K562 (cell line): ENCODE measurements around the gene SORT1. TPM values are rescaled to one million over a fixed set of nuclear protein-coding genes. Genes with fewer than 3 reads are reported as not detected.
A peak's percentile ranks its signal among the peaks of the same experiment; 100 is the strongest.

Experiments used
- CBFA2T2 ChIP-seq: fragments of 450-650 bp; conservative IDR thresholded peaks from 2 replicates; pipeline ENCODE4 v1.6.1; 2017; ENCODE audit warnings: mild to moderate bottlenecking
- CBFA2T3 ChIP-seq: fragments of 450-650 bp; IDR thresholded peaks from 2 replicates; pipeline ENCODE4 v1.6.1; 2017
- CREBBP ChIP-seq: IDR thresholded peaks from one replicate; pipeline ENCODE4 v1.6.1; 2012; ENCODE audit warnings: low read depth, mild to moderate bottlenecking, control low read depth, inconsistent platforms, low read length
- EHMT2 ChIP-seq: fragments of 450-650 bp; IDR thresholded peaks from 2 replicates; pipeline ENCODE4 v1.6.1; 2018; ENCODE audit warnings: antibody characterized with exemption
- FOXP1 ChIP-seq: sonication (generic); formaldehyde crosslinking; IDR thresholded peaks from 2 replicates; pipeline ENCODE4 v1.8.0; 2022; ENCODE audit warnings: mild to moderate bottlenecking, missing genetic modification reagents
- JUN ChIP-seq, 2 experiments: sonication (generic) in 1 of 2; formaldehyde crosslinking in 1 of 2; IDR thresholded peaks; 2 replicates each; pipeline versions ENCODE4 v1.6.1 to v1.8.0; 2012 to 2022; ENCODE audit warnings: borderline replicate concordance in 2 of 2, mild to moderate bottlenecking in 2 of 2, improper control_type of control experiment in 1 of 2, low read depth in 1 of 2, low read length in 1 of 2, missing genetic modification reagents in 1 of 2
- NFXL1 ChIP-seq: fragments of 450-650 bp; formaldehyde crosslinking; IDR thresholded peaks from 2 replicates; pipeline ENCODE4 v1.4.0; 2021; ENCODE audit warnings: mild to moderate bottlenecking
- PHTF2 ChIP-seq: fragments of 250-450 bp; sonication (Bioruptor Pico); IDR thresholded peaks from 2 replicates; pipeline ENCODE4 v1.5.0; 2021; ENCODE audit warnings: mild to moderate bottlenecking
- POLR2AphosphoS2 ChIP-seq: IDR thresholded peaks from 2 replicates; pipeline ENCODE4 v1.6.1; 2012; ENCODE audit warnings: low read length, improper control_type of control experiment
- PRPF4 ChIP-seq: fragments of 200-400 bp; formaldehyde crosslinking; IDR thresholded peaks from one replicate; pipeline ENCODE4 v1.6.1; 2017; ENCODE audit warnings: low read length, low read depth, mild to moderate bottlenecking; ENCODE audit not compliant: insufficient read depth, poor library complexity, severe bottlenecking
- SAFB ChIP-seq: fragments of 200-400 bp; formaldehyde crosslinking; IDR thresholded peaks from 2 replicates; pipeline ENCODE4 v1.6.1; 2017; ENCODE audit warnings: low read depth, low read length, borderline replicate concordance
- STAG1 ChIP-seq: sonication (generic); formaldehyde crosslinking; IDR thresholded peaks from 2 replicates; pipeline ENCODE4 v1.5.0; 2020; ENCODE audit warnings: missing genetic modification reagents, borderline replicate concordance
- ZNF12 ChIP-seq: sonication (generic); formaldehyde crosslinking; IDR thresholded peaks from 2 replicates; pipeline ENCODE4 v1.4.0; 2020; ENCODE audit warnings: mild to moderate bottlenecking, missing genetic modification reagents
- ZNF436 ChIP-seq: fragments of 250-450, 450-650 bp; sonication (Bioruptor Pico); formaldehyde crosslinking; IDR thresholded peaks from 2 replicates; pipeline ENCODE4 v1.7.0; 2020; ENCODE audit warnings: mild to moderate bottlenecking
- polyA plus RNA-seq, 8 experiments: library from polyadenylated mRNA; depleted of rRNA in 4 of 8; stranded (reverse) in 5 of 8; unstranded in 3 of 8; fragments of >200 nt; fragmentation: Nextera tagmentation in 2 of 8; fragmentation: Illumina TruSeq in 1 of 8; extraction: Ambion mirVana in 2 of 8; extraction: Trizol in 1 of 8; gene quantifications; 2 replicates each; pipeline versions ENCODE4 v1.2.1 to v1.2.3, GENCODE V29; 2011 to 2014; ENCODE audit warnings: inconsistent platforms in 1 of 8, missing spikeins in 1 of 8
- total RNA-seq, 7 experiments: library from RNA; depleted of rRNA in 6 of 7; stranded (reverse); fragments of >200 nt in 6 of 7; fragmentation: Illumina TruSeq in 2 of 7; extraction: Trizol in 2 of 7; gene quantifications; 2 replicates each; pipeline versions ENCODE4 v1.2.1 to v1.2.3, GENCODE V29; 2011 to 2021; ENCODE audit warnings: low replicate concordance in 1 of 7
- TF ChIP-seq, protein P1 (sequence below): fragments of 450-650 bp; formaldehyde crosslinking; IDR thresholded peaks from 2 replicates; pipeline ENCODE4 v1.4.0; 2020; ENCODE audit warnings: mild to moderate bottlenecking, moderate library complexity
- TF ChIP-seq, protein P2 (sequence below): fragments of 250-450 bp; sonication (Bioruptor Pico); IDR thresholded peaks from 2 replicates; pipeline ENCODE4 v1.5.0; 2021
- TF ChIP-seq, protein P3 (sequence below): fragments of 250-450 bp; sonication (Bioruptor Pico); IDR thresholded peaks from 2 replicates; pipeline ENCODE4 v1.8.0; 2022; ENCODE audit warnings: moderate library complexity, mild to moderate bottlenecking, inconsistent platforms
- TF ChIP-seq, protein P4 (sequence below): sonication (generic); formaldehyde crosslinking; IDR thresholded peaks from 2 replicates; pipeline ENCODE4 v1.9.0; 2022; ENCODE audit warnings: mild to moderate bottlenecking, missing genetic modification reagents
- TF ChIP-seq, protein P5 (sequence below): fragments of 250-450 bp; sonication (Bioruptor Pico); IDR thresholded peaks from 2 replicates; pipeline ENCODE4 v1.8.0; 2021; ENCODE audit warnings: moderate library complexity, mild to moderate bottlenecking, inconsistent platforms
- TF ChIP-seq, protein P6 (sequence below): fragments of 250-450 bp; sonication (Bioruptor Pico); IDR thresholded peaks from 2 replicates; pipeline ENCODE4 v1.5.0; 2022; ENCODE audit warnings: mild to moderate bottlenecking
- TF ChIP-seq, protein P7 (sequence below): sonication (generic); formaldehyde crosslinking; IDR thresholded peaks from 2 replicates; pipeline ENCODE4 v1.8.1; 2023; ENCODE audit warnings: mild to moderate bottlenecking, missing genetic modification reagents

Gene SORT1
- total and polyA plus RNA-seq, 9 of the 15 experiments (the other 6 are each of a cell fraction or from before 2014, with no cell fraction given) = 27.4 to 112 (median 65.0) TPM

DNA sequence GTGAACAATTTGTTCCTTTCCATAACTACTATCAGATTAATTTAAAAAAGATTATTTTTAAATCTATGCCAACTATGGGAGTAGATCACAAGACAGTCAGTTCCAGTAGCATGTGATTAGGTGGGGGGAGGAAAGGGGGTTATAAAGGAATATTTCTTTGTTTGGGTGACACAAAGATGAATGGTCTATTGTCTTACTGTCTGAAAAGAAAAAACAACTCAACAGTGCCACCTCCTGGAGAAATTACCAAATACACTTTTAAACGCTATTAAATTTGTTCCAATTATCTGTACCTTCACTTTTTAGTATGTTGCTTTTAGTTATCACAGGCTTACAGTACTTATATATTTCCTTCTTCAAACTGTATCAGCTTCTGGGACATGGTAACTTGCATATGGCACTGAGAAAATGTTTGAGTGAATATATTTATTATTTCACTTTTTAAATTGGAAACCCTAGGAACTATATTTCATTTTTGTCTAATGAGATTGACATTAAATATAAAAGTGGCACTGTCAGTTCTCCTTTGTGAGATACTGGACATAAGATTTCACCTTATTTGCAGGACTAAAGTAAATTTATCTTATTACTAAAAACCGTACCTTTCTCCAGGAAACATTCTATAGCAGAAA, 1.7 kb upstream of the SORT1 start (continued):
- TF ChIP-seq, protein P1, sequence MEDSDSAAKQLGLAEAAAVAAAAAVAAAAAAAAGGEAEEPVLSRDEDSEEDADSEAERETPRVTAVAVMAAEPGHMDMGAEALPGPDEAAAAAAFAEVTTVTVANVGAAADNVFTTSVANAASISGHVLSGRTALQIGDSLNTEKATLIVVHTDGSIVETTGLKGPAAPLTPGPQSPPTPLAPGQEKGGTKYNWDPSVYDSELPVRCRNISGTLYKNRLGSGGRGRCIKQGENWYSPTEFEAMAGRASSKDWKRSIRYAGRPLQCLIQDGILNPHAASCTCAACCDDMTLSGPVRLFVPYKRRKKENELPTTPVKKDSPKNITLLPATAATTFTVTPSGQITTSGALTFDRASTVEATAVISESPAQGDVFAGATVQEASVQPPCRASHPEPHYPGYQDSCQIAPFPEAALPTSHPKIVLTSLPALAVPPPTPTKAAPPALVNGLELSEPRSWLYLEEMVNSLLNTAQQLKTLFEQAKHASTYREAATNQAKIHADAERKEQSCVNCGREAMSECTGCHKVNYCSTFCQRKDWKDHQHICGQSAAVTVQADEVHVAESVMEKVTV (CRISPR knock-in tag) = peak; percentile 97
- TF ChIP-seq ZNF436 (CRISPR knock-in tag) (no peak), EHMT2 (no peak), ZNF12 (CRISPR knock-in tag) (no peak), CBFA2T3 (no peak), SAFB (no peak), PHTF2 (CRISPR knock-in tag) (no peak), CBFA2T2 (no peak), STAG1 (CRISPR knock-in tag) (no peak), FOXP1 (CRISPR knock-in tag) (no peak), CREBBP (no peak), JUN (IDR thresholded peaks at IDR 0.05; ENCODE audit: borderline replicate concordance, low read depth, low read length) (no peak), JUN (CRISPR knock-in tag; IDR thresholded peaks at IDR 0.05; ENCODE audit: borderline replicate concordance) (no peak), POLR2AphosphoS2 (no peak), PRPF4 (no peak), NFXL1 (CRISPR knock-in tag) (no peak)
- TF ChIP-seq, protein P2, sequence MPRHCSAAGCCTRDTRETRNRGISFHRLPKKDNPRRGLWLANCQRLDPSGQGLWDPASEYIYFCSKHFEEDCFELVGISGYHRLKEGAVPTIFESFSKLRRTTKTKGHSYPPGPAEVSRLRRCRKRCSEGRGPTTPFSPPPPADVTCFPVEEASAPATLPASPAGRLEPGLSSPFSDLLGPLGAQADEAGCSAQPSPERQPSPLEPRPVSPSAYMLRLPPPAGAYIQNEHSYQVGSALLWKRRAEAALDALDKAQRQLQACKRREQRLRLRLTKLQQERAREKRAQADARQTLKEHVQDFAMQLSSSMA (CRISPR knock-in tag) = no peak
- TF ChIP-seq, protein P3, sequence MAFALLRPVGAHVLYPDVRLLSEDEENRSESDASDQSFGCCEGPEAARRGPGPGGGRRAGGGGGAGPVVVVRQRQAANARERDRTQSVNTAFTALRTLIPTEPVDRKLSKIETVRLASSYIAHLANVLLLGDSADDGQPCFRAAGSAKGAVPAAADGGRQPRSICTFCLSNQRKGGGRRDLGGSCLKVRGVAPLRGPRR (CRISPR knock-in tag) = no peak
- TF ChIP-seq, protein P4, sequence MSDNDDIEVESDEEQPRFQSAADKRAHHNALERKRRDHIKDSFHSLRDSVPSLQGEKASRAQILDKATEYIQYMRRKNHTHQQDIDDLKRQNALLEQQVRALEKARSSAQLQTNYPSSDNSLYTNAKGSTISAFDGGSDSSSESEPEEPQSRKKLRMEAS = no peak
- TF ChIP-seq, protein P5, sequence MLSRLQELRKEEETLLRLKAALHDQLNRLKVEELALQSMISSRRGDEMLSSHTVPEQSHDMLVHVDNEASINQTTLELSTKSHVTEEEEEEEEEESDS (CRISPR knock-in tag) = no peak
- TF ChIP-seq, protein P6, sequence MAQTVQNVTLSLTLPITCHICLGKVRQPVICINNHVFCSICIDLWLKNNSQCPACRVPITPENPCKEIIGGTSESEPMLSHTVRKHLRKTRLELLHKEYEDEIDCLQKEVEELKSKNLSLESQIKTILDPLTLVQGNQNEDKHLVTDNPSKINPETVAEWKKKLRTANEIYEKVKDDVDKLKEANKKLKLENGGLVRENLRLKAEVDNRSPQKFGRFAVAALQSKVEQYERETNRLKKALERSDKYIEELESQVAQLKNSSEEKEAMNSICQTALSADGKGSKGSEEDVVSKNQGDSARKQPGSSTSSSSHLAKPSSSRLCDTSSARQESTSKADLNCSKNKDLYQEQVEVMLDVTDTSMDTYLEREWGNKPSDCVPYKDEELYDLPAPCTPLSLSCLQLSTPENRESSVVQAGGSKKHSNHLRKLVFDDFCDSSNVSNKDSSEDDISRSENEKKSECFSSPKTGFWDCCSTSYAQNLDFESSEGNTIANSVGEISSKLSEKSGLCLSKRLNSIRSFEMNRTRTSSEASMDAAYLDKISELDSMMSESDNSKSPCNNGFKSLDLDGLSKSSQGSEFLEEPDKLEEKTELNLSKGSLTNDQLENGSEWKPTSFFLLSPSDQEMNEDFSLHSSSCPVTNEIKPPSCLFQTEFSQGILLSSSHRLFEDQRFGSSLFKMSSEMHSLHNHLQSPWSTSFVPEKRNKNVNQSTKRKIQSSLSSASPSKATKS = no peak
- TF ChIP-seq, protein P7, sequence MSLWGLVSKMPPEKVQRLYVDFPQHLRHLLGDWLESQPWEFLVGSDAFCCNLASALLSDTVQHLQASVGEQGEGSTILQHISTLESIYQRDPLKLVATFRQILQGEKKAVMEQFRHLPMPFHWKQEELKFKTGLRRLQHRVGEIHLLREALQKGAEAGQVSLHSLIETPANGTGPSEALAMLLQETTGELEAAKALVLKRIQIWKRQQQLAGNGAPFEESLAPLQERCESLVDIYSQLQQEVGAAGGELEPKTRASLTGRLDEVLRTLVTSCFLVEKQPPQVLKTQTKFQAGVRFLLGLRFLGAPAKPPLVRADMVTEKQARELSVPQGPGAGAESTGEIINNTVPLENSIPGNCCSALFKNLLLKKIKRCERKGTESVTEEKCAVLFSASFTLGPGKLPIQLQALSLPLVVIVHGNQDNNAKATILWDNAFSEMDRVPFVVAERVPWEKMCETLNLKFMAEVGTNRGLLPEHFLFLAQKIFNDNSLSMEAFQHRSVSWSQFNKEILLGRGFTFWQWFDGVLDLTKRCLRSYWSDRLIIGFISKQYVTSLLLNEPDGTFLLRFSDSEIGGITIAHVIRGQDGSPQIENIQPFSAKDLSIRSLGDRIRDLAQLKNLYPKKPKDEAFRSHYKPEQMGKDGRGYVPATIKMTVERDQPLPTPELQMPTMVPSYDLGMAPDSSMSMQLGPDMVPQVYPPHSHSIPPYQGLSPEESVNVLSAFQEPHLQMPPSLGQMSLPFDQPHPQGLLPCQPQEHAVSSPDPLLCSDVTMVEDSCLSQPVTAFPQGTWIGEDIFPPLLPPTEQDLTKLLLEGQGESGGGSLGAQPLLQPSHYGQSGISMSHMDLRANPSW = no peak
